HepG2 (cell line): Measurements from ENCODE around the gene MCOLN1. TPM values are rescaled to one million over a fixed set of nuclear protein-coding genes. Genes with fewer than 3 reads are reported as not detected.
A peak's percentile ranks its signal among the peaks of the same experiment; 100 is the strongest.

ENCODE experiments used
- FOXK2 ChIP-seq: fragments of 450-650 bp; IDR thresholded peaks from 2 replicates; pipeline ENCODE4 v1.6.1; 2016
- GATA4 ChIP-seq: sonication (generic); IDR thresholded peaks from 2 replicates; pipeline ENCODE4 v1.6.1; 2016; ENCODE audit warnings: antibody characterized with exemption, low read depth, borderline replicate concordance
- MEIS2 ChIP-seq: sonication (generic); formaldehyde crosslinking; IDR thresholded peaks from 2 replicates; pipeline ENCODE4 v1.9.0; 2021; ENCODE audit warnings: mild to moderate bottlenecking, missing genetic modification reagents
- NR1H2 ChIP-seq: sonication (generic); formaldehyde crosslinking; IDR thresholded peaks from 2 replicates; pipeline ENCODE4 v1.8.1; 2022; ENCODE audit warnings: low read depth, missing genetic modification reagents, borderline replicate concordance
- POLR2AphosphoS2 ChIP-seq: IDR thresholded peaks from 2 replicates; pipeline ENCODE4 v1.6.1; 2011; ENCODE audit warnings: low read depth, low read length, improper control_type of control experiment
- SIX4 ChIP-seq: sonication (generic); formaldehyde crosslinking; IDR thresholded peaks from 2 replicates; pipeline ENCODE4 v1.4.0; 2020; ENCODE audit warnings: missing genetic modification reagents
- SMAD1 ChIP-seq: sonication (generic); formaldehyde crosslinking; IDR thresholded peaks from 2 replicates; pipeline ENCODE4 v1.4.0; 2020; ENCODE audit warnings: missing genetic modification reagents, low read depth, mild to moderate bottlenecking, borderline replicate concordance
- YEATS2 ChIP-seq: sonication (generic); formaldehyde crosslinking; IDR thresholded peaks from 2 replicates; pipeline ENCODE4 v1.4.0; 2020; ENCODE audit warnings: missing genetic modification reagents, borderline replicate concordance
- ZFAT ChIP-seq: sonication (generic); formaldehyde crosslinking; conservative IDR thresholded peaks from 2 replicates; pipeline ENCODE4 v1.8.1; 2023; ENCODE audit warnings: missing genetic modification reagents, inconsistent platforms
- ZNF20 ChIP-seq: sonication (generic); formaldehyde crosslinking; IDR thresholded peaks from 2 replicates; pipeline ENCODE4 v1.4.0; 2020; ENCODE audit warnings: mild to moderate bottlenecking, moderate library complexity, missing genetic modification reagents
- polyA plus RNA-seq, 8 experiments: library from polyadenylated mRNA; depleted of rRNA in 3 of 8; stranded (reverse) in 7 of 8; unstranded in 1 of 8; fragments of >200 nt; fragmentation: Illumina TruSeq in 4 of 8; extraction: Trizol in 4 of 8; gene quantifications; 2 replicates each; pipeline versions ENCODE4 v1.2.1 to v1.2.3, GENCODE V29; 2011 to 2016; ENCODE audit warnings: low read depth in 4 of 8, missing spikeins in 1 of 8, mixed read lengths in 1 of 8; ENCODE audit not compliant: insufficient read depth in 1 of 8
- total RNA-seq, 5 experiments: library from RNA; depleted of rRNA; stranded (reverse); fragments of >200 nt; fragmentation: Illumina TruSeq; extraction: Trizol; gene quantifications; 2 replicates each; pipeline ENCODE4 v1.2.3, GENCODE V29; 2016; ENCODE audit warnings: low read depth in 1 of 5
- TF ChIP-seq, protein P1 (sequence below): sonication (generic); formaldehyde crosslinking; IDR thresholded peaks from 2 replicates; pipeline ENCODE4 v1.4.0; 2020; ENCODE audit warnings: mild to moderate bottlenecking, low read depth, missing genetic modification reagents
- TF ChIP-seq, protein P2 (sequence below), 2 experiments: sonication (generic) in 1 of 2; formaldehyde crosslinking in 1 of 2; IDR thresholded peaks; 2 replicates each; pipeline versions ENCODE4 v1.5.1 to v1.6.1; 2011 to 2020; ENCODE audit warnings: borderline replicate concordance in 1 of 2, low read depth in 1 of 2, low read length in 1 of 2, mild to moderate bottlenecking in 1 of 2, missing genetic modification reagents in 1 of 2, moderate library complexity in 1 of 2
- TF ChIP-seq, protein P3 (sequence below): sonication (generic); formaldehyde crosslinking; IDR thresholded peaks from 2 replicates; pipeline ENCODE4 v1.4.0; 2020; ENCODE audit warnings: missing genetic modification reagents
- TF ChIP-seq, protein P4 (sequence below): sonication (generic); formaldehyde crosslinking; IDR thresholded peaks from 2 replicates; pipeline ENCODE4 v1.5.1; 2020; ENCODE audit warnings: mild to moderate bottlenecking, missing genetic modification reagents, moderate library complexity
- TF ChIP-seq, protein P5 (sequence below): sonication (generic); formaldehyde crosslinking; IDR thresholded peaks from 2 replicates; pipeline ENCODE4 v1.5.0; 2020; ENCODE audit warnings: missing genetic modification reagents

MCOLN1 gene
- total and polyA plus RNA-seq, 2 of the 13 experiments (the other 11 are each of a cell fraction or from before 2014, with no cell fraction given) = 3.4 to 15.7 TPM

DNA sequence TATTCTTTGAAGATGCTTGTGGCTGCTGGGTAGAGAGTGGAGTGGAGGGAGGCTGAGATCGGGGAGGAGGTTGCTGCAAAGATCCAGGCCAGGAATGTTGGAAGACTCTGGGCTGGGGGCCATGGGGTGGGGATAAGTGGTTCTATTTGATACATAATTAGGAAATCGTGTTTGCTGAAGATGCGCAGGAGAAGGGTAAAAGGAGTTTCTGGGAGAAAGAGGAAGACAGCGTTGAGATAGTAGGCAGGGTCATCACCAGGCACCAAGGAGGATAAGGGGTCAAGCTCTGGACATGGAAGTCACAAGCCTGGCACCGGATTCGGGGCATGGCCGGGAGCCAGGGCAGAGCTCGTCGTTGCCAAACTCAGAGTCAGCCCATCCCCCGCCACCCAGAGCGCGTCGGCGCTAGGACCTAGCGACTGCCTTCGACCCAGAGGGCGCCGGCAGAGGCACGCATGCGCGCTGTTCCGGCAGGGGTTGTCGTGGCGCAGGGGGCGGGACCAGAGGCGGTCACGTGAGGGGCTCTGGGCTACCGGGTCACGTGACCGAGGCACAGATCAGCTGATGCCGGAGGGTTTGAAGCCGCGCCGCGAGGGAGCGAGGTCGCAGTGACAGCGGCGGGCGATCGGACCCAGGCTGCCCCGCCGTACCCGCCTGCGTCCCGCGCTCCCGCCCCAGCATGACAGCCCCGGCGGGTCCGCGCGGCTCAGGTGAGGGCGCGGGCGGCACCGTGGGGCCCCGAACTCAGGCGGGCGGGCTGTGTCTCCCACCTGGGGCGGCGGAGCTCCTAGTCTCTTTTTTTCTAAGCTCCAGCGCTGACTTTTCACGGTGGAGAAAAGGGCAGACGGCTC lies at the start of gene MCOLN1 (continued):
- TF ChIP-seq, protein P1, sequence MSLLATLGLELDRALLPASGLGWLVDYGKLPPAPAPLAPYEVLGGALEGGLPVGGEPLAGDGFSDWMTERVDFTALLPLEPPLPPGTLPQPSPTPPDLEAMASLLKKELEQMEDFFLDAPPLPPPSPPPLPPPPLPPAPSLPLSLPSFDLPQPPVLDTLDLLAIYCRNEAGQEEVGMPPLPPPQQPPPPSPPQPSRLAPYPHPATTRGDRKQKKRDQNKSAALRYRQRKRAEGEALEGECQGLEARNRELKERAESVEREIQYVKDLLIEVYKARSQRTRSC = no peak
- TF ChIP-seq, protein P2, sequence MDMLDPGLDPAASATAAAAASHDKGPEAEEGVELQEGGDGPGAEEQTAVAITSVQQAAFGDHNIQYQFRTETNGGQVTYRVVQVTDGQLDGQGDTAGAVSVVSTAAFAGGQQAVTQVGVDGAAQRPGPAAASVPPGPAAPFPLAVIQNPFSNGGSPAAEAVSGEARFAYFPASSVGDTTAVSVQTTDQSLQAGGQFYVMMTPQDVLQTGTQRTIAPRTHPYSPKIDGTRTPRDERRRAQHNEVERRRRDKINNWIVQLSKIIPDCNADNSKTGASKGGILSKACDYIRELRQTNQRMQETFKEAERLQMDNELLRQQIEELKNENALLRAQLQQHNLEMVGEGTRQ (IDR thresholded peaks at IDR 0.05; ENCODE audit: low read depth, low read length) = peak; percentile 100
- TF ChIP-seq, protein P2 (CRISPR knock-in tag; IDR thresholded peaks at IDR 0.05; ENCODE audit: borderline replicate concordance) = peak; percentile 99; the same call in 1 of the 2 replicates
- TF ChIP-seq, protein P3, sequence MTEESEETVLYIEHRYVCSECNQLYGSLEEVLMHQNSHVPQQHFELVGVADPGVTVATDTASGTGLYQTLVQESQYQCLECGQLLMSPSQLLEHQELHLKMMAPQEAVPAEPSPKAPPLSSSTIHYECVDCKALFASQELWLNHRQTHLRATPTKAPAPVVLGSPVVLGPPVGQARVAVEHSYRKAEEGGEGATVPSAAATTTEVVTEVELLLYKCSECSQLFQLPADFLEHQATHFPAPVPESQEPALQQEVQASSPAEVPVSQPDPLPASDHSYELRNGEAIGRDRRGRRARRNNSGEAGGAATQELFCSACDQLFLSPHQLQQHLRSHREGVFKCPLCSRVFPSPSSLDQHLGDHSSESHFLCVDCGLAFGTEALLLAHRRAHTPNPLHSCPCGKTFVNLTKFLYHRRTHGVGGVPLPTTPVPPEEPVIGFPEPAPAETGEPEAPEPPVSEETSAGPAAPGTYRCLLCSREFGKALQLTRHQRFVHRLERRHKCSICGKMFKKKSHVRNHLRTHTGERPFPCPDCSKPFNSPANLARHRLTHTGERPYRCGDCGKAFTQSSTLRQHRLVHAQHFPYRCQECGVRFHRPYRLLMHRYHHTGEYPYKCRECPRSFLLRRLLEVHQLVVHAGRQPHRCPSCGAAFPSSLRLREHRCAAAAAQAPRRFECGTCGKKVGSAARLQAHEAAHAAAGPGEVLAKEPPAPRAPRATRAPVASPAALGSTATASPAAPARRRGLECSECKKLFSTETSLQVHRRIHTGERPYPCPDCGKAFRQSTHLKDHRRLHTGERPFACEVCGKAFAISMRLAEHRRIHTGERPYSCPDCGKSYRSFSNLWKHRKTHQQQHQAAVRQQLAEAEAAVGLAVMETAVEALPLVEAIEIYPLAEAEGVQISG (CRISPR knock-in tag) = peak; percentile 92
- TF ChIP-seq MEIS2 (CRISPR knock-in tag) (peak; percentile 65; the same call in 1 of the 2 replicates), POLR2AphosphoS2 (no peak), ZFAT (CRISPR knock-in tag) (no peak), ZNF20 (no peak), SIX4 (CRISPR knock-in tag) (no peak), NR1H2 (no peak), FOXK2 (peak; percentile 35; the same call in 1 of the 2 replicates), SMAD1 (CRISPR knock-in tag) (peak; percentile 79; the same call in 1 of the 2 replicates), GATA4 (no peak), YEATS2 (CRISPR knock-in tag) (peak; percentile 93)
- TF ChIP-seq, protein P4, sequence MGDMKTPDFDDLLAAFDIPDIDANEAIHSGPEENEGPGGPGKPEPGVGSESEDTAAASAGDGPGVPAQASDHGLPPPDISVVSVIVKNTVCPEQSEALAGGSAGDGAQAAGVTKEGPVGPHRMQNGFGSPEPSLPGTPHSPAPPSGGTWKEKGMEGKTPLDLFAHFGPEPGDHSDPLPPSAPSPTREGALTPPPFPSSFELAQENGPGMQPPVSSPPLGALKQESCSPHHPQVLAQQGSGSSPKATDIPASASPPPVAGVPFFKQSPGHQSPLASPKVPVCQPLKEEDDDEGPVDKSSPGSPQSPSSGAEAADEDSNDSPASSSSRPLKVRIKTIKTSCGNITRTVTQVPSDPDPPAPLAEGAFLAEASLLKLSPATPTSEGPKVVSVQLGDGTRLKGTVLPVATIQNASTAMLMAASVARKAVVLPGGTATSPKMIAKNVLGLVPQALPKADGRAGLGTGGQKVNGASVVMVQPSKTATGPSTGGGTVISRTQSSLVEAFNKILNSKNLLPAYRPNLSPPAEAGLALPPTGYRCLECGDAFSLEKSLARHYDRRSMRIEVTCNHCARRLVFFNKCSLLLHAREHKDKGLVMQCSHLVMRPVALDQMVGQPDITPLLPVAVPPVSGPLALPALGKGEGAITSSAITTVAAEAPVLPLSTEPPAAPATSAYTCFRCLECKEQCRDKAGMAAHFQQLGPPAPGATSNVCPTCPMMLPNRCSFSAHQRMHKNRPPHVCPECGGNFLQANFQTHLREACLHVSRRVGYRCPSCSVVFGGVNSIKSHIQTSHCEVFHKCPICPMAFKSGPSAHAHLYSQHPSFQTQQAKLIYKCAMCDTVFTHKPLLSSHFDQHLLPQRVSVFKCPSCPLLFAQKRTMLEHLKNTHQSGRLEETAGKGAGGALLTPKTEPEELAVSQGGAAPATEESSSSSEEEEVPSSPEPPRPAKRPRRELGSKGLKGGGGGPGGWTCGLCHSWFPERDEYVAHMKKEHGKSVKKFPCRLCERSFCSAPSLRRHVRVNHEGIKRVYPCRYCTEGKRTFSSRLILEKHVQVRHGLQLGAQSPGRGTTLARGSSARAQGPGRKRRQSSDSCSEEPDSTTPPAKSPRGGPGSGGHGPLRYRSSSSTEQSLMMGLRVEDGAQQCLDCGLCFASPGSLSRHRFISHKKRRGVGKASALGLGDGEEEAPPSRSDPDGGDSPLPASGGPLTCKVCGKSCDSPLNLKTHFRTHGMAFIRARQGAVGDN (CRISPR knock-in tag) = peak; percentile 84
- TF ChIP-seq, protein P5, sequence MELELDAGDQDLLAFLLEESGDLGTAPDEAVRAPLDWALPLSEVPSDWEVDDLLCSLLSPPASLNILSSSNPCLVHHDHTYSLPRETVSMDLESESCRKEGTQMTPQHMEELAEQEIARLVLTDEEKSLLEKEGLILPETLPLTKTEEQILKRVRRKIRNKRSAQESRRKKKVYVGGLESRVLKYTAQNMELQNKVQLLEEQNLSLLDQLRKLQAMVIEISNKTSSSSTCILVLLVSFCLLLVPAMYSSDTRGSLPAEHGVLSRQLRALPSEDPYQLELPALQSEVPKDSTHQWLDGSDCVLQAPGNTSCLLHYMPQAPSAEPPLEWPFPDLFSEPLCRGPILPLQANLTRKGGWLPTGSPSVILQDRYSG (CRISPR knock-in tag) = no peak
